ENCODE measurements around the gene TMEM11.

GRCh38 chr17:21161498-21162393 is 52.2 kb downstream of the TMEM11 start:
- TF ChIP-seq CTCF (conservative IDR thresholded peaks at IDR 0.05; ENCODE audit: low read depth, low read length) = no peak
- TF ChIP-seq EZH2 (IDR thresholded peaks at IDR 0.05; ENCODE audit: borderline replicate concordance, low read depth, low read length, poor library complexity, severe bottlenecking) = no peak
